Activated T-helper 17 cell treated with anti-CD3 and anti-CD28 coated beads, Interleukin-2, amount 50 U/mL, for 72 hours (primary cell): Measurements from ENCODE around the gene OTOA. TPM values are rescaled to one million over a fixed set of nuclear protein-coding genes. Genes with fewer than 3 reads are reported as not detected.
"Not testable (repeated sequence)": the region's sequence is repeated elsewhere in the genome, so short reads cannot be mapped to it uniquely, and the experiment has no call there.

Source experiments
- ATAC-seq: fragments of 150-1000 bp; cut with Tn5 transposase; replicated peaks from 2 replicates; pipeline ENCODE4 v1.10.0; 2021; ENCODE audit warnings: mild to moderate bottlenecking, moderate library complexity
- H3K27ac Mint-ChIP-seq: one replicate; pipeline ENCODE4 v1.8.0; 2022; ENCODE audit warnings: mixed read lengths
- H3K27me3 Mint-ChIP-seq: one replicate; pipeline ENCODE4 v1.8.0; 2022; ENCODE audit warnings: mixed read lengths
- H3K36me3 Mint-ChIP-seq: one replicate; pipeline ENCODE4 v1.8.0; 2022; ENCODE audit warnings: low read depth, mild to moderate bottlenecking, mixed read lengths
- H3K4me1 Mint-ChIP-seq: one replicate; pipeline ENCODE4 v1.8.0; 2022; ENCODE audit warnings: mixed read lengths
- H3K4me3 Mint-ChIP-seq: one replicate; pipeline ENCODE4 v1.8.0; 2022; ENCODE audit warnings: mild to moderate bottlenecking, mixed read lengths
- H3K9me3 Mint-ChIP-seq: one replicate; pipeline ENCODE4 v1.8.0; 2022; ENCODE audit warnings: mixed read lengths
- total RNA-seq, 2 donors: library from RNA; stranded (reverse); gene quantifications; one replicate each; pipeline ENCODE4 v1.2.3, GENCODE V29; 2022

Gene OTOA
- total RNA-seq, 2 donors from 2014 or later: 0.16 to 0.28 TPM

DNA sequence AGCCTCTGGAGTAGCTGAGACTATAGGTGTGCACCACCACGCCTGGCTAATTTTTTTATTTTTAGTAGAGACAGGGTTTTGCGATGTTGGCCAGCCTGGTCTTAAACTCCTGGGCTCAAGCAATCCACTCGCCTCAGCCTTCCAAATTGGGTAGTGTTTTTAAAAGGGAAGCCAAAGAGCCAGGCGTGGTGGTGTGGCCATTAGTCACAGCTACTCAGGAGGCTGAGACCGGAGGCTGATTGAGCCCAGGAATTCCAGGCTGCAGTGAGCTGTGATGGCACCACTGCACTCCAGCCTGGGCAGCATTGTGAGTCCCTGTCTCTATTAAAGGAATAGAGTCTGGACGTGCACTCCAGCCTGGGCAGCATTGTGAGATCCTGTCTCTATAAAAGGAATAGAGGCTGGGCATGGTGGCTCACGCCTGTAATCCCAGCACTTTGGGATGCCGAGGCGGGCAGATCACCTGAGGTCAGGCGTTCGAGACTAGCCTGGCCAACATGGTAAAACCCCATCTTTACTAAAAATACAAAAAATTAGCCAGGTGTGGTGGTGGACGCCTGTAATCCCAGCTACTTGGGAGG lies 13.9 kb upstream of the OTOA start:
- ATAC-seq, H3K4me3 Mint-ChIP-seq, H3K9me3 Mint-ChIP-seq, H3K27ac Mint-ChIP-seq, H3K27me3 Mint-ChIP-seq: not testable (repeated sequence)
- Mint-ChIP-seq H3K4me1 (peaks cover 20% of the 10 kb centered on the region), H3K36me3 (peaks cover 17% of the 10 kb centered on the region)

DNA sequence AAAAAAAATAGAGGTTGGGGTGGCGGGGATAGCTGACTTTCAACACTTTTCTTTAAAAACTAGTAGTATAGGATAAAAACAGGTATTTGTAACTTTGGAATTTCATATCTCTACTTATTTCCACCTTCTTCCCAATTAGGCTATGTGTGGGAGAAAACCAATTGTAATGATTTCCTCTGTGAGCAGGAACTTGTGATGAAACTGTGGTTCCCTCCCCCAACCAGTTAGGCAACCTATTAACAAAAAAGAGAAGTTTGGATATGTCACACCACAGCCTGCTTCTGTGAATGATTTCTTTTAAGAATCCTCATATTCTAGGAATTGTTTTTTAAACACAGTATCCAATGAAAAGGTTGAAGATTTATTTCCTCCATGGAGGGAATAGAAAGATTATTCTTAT lies 13.2 kb upstream of the OTOA start:
- no peak overlapping the region for H3K27ac Mint-ChIP-seq
- H3K27me3 Mint-ChIP-seq: no peaks in the 10 kb centered on the region
- H3K9me3 Mint-ChIP-seq: no peaks in the 10 kb centered on the region

DNA sequence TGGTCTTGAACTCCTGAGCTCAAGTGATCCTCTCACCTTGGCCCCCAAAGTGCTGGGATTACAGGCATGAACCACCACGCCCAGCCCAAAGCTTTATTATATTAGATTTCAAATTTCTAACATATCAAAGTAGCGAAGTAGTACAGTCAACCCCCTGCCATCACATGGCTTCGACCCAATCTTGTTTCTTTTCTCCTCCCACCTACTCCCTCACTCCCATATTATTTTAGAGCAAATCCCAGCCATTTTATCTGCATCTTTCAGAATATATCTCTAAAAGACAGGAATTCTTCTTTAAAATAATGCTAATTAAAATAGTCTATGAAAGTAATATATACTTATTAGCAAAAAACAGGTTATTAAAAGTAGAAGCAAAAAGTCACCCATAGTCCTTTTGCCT lies 12.3 kb upstream of the OTOA start:
- ATAC-seq: no peak
- Mint-ChIP-seq H3K27me3 (no peaks in the 10 kb centered on the region), H3K9me3 (no peaks in the 10 kb centered on the region), H3K27ac (no peak overlapping the region), H3K4me3 (no peak overlapping the region), H3K36me3 (peaks cover 33% of the 10 kb centered on the region), H3K4me1 (peaks cover 20% of the 10 kb centered on the region)

More for the DNA sequence above, 13.2 kb upstream of the OTOA start:
- Mint-ChIP-seq H3K4me3 (no peak overlapping the region), H3K36me3 (peaks cover 23% of the 10 kb centered on the region), H3K4me1 (peaks cover 20% of the 10 kb centered on the region)
- ATAC-seq: no peak

DNA sequence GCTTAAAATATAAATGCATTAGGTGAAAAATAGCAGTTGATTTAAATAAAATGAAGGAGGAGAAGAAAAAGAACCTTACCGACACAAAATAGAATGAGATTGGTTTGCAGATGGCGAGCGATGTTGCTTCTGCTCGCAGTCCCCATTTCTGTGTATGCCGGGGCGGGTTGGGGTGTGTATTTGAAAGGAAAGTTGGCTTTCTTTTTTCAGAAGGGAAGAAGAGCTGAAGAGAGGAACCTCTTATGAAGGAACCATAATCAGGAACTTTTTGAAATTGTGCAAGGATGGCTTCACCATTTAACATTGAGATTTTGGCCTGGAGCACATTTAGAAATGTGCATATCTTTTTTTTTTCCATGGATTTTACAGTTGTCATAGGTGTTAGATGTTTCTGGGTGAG lies 11.3 kb upstream of the OTOA start, which contains the start of gene IGSF6:
TSS of gene IGSF6 (minus strand) at position 156 of the 400 bp plus-strand sequence. CDS start at position 146, 10 bp downstream.
- H3K36me3 Mint-ChIP-seq: peaks cover 42% of the 10 kb centered on the region
- H3K27ac Mint-ChIP-seq: no peak within 1 kb of the TSS
- H3K4me3 Mint-ChIP-seq: no peak within 1 kb of the TSS
- no peak for ATAC-seq
- no peaks in the 10 kb centered on the region for H3K27me3 Mint-ChIP-seq
- peaks cover 21% of the 10 kb centered on the region for H3K4me1 Mint-ChIP-seq
- H3K9me3 Mint-ChIP-seq: no peaks in the 10 kb centered on the region

DNA sequence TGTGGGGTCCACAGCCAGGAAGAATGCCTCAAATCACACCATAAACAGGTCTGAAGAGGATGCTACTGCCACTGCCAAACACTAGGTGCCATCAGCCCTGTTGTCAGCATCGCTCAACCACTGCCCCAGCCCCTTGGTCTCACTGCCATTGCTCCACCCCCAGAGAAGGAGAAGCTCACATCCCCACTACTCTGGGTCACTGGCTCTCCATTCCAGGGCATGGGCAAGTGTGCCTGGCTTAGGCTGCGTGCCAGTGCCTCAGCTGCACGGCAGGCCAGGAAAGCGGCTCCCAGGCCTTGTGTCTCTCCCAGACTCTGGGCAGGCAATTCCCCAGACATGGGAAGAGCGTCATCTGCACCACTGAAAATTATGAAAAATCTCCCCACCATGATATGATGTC lies 10.2 kb upstream of the OTOA start:
- ATAC-seq: no peak
- no peak overlapping the region for H3K27ac Mint-ChIP-seq
- H3K27me3 Mint-ChIP-seq: no peaks in the 10 kb centered on the region
- no peak overlapping the region for H3K4me3 Mint-ChIP-seq
- peaks cover 12% of the 10 kb centered on the region for H3K4me1 Mint-ChIP-seq
- no peaks in the 10 kb centered on the region for H3K9me3 Mint-ChIP-seq
- H3K36me3 Mint-ChIP-seq: peaks cover 42% of the 10 kb centered on the region

DNA sequence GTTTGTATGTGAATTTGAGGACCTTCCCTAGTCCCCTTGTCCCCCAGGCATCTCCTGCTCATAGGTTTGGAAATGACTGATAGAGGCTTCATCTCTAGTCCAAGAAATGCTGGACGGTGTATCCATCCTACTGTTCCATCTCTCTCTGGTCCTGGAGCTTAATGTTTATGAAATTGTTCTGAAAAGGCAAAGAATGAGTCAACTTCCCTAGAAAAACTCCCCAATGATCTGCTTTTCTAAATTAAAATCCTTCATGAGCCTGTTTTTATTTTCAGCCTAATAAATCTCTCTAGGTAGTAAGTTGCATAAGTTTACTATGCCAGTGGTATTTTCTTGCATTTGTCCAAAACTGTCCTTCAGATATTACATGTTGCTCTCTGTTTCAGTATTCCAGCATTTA lies 9.3 kb upstream of the OTOA start:
- Mint-ChIP-seq H3K9me3 (no peaks in the 10 kb centered on the region), H3K27ac (peak overlapping the region; percentile 1), H3K36me3 (peaks cover 42% of the 10 kb centered on the region), H3K4me1 (peaks cover 12% of the 10 kb centered on the region), H3K4me3 (no peak overlapping the region), H3K27me3 (no peaks in the 10 kb centered on the region)
- no peak for ATAC-seq

DNA sequence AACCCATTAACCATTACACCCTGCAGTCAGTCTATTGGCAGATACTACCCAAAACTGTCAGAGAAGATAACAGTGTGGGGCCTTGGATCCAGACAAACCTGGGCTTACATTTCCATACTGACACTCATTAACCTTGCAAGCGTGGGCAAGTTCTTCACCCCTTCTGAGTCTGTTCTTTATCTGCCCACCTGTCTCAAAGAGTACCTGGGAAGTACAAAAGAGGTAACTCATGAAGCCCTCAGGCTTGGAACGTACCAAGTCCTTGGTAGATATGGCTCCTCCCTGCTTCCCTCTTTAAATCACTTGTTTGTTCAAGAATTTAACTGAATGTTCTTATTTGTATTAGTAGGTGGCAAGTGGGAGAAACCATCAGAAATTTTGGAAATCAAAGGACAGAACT lies 8.9 kb upstream of the OTOA start:
- Mint-ChIP-seq H3K4me3 (no peak overlapping the region), H3K27ac (peak overlapping the region; percentile 1), H3K36me3 (peaks cover 42% of the 10 kb centered on the region), H3K27me3 (no peaks in the 10 kb centered on the region), H3K9me3 (no peaks in the 10 kb centered on the region), H3K4me1 (peaks cover 12% of the 10 kb centered on the region)
- no peak for ATAC-seq

DNA sequence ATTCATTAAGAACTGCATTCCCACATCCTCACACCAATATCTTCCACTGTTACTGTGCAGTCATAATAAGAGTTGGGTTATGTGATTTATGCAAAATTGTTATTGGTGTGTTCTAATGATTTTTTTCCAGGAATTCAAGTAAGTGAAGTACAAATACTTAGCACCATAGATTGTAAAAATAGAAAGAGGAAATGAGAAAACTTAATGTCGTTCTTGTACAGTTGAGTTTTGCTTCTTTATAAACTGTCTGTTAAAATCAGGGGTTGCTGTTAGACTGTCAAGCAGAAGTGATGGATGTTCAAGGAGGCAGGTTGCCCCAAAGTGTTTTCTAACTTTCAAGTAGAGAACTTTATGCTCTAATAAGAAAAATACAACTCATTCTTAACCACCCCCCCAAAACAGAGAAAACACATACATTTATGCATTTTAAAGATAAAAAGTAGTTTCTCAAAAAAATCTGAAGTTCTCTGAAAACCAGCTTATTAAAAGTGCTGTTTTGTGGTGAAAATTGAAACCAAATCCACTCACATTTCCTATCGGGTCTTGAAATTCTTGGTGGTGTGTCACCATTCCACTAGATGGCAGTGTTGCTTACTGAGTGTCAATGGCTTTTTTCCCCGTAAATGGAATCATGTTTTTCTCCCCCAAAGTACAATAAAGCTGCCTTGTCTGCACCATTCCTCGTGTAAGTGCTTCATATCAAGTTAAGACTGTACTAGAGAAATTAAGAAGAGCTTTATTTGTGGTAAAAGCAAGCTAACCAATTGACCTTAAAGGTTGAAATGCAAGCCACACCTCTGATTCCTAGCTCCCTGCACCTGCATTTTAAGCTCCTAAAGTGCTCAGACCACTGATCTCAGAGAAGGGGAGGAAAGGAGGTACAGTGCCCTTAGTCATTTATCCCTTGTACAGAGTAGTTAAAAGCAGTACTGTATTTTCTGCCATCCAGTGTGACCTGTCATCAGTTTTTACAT lies 6.7 kb upstream of the OTOA start:
- Mint-ChIP-seq H3K4me1 (peaks cover 12% of the 10 kb centered on the region), H3K36me3 (peaks cover 42% of the 10 kb centered on the region), H3K4me3 (no peak overlapping the region)

DNA sequence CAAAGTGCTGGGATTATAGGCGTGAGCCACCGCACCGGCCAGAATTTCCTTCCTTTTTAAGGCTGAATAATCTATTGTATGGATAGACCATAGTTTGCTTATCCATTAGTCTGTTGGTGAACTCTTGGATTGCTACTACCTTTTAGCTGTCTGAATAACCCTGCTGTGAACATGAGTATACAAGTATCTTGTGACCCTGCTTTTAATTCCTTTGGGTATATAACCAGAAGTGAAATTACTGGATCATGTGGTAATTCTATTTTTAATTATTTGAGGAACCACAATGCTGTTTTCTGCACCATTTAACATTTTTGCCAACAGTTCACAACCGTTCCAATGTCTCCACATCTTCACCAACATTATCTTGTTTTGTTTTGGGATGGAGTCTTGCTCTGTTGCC lies 4.6 kb upstream of the OTOA start:
- no peak for ATAC-seq
- H3K36me3 Mint-ChIP-seq: peaks cover 33% of the 10 kb centered on the region
- peaks cover 12% of the 10 kb centered on the region for H3K4me1 Mint-ChIP-seq
- H3K9me3 Mint-ChIP-seq: no peaks in the 10 kb centered on the region
- no peak overlapping the region for H3K27ac Mint-ChIP-seq
- H3K4me3 Mint-ChIP-seq: no peak overlapping the region
- H3K27me3 Mint-ChIP-seq: no peaks in the 10 kb centered on the region

More for the DNA sequence above, 6.7 kb upstream of the OTOA start:
- ATAC-seq: no peak
- Mint-ChIP-seq H3K9me3 (no peaks in the 10 kb centered on the region), H3K27me3 (no peaks in the 10 kb centered on the region), H3K27ac (no peak overlapping the region)

DNA sequence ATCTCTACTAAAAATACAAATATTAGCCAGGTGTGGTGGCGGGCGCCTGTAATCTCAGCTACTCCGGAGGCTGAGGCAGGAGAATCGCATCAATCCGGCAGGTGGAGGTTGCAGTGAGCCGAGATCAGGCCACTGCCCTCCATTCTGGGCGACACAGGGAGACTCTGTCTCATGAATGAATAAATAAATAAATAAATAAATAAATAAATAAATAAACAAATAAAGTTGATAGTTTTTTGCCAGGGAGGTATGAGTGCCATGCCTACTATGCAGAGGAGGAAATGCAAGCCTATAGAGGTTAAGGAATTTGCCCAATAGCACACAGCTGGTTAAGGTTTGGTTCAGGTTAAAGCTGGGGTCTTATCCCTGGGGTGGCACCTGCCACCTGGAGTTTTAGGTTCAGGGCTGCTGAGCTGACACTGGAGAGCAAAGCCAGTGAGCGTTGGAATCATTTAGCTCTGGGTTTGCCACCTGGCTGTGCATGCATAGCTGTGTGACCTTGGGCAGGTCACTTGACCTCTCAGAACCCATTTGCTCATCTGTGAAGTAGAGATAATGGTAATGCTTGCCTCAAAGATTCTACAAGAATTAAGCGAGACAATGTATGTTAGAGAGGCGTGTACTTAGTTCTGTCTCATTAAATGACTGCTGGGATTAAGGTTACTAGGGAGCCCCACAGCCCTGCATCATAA lies 1.2 kb downstream of the OTOA start:
- Mint-ChIP-seq H3K27me3 (peaks cover 5% of the 10 kb centered on the region), H3K27ac (no peak overlapping the region), H3K4me1 (no peaks in the 10 kb centered on the region), H3K9me3 (no peaks in the 10 kb centered on the region), H3K36me3 (no peaks in the 10 kb centered on the region), H3K4me3 (no peak overlapping the region)
- ATAC-seq: no peak

DNA sequence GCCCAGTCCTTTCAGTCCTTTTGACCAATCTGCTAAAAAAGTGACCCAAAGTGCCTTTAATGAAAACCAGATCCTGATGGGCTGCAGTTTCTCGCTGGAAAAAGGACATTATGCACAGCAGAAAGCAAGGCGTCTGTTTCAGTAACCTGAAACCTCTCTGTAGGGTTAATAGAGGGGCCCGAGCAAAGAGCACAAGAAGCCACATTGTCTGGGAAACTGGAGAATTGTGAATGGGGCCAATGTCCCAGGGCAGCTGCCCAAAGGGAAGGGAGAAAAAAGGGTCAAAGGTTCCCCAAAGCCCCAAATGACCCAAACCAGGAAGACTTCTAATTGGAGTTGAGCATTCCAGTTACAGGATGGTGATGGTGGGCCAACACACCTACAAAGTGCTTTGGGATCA lies 3.0 kb downstream of the OTOA start:
- Mint-ChIP-seq H3K9me3 (no peaks in the 10 kb centered on the region), H3K27me3 (peaks cover 5% of the 10 kb centered on the region), H3K36me3 (no peaks in the 10 kb centered on the region), H3K27ac (no peak overlapping the region), H3K4me3 (no peak overlapping the region), H3K4me1 (no peaks in the 10 kb centered on the region)
- ATAC-seq: no peak

DNA sequence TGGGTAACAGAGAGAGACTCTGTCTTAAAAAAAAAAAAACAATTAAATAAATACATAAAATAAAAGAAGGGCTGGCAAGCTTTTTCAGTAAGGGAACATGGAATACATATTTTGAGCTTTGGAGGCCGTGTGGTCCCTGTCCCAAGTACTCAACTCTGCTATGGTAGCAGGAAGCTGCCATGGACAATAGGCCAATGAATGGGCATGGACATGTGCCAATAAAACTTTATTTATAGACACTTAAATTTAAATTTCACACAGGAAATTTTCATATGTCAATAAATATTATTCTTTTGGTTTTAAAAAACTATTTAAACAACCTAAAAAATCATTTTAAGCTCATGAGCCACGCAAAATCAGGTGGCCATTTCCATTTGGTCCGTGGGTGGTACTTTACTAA lies 3.8 kb downstream of the OTOA start:
- Mint-ChIP-seq H3K27ac (no peak overlapping the region), H3K9me3 (no peaks in the 10 kb centered on the region), H3K4me1 (no peaks in the 10 kb centered on the region), H3K4me3 (no peak overlapping the region), H3K36me3 (no peaks in the 10 kb centered on the region), H3K27me3 (peaks cover 5% of the 10 kb centered on the region)
- ATAC-seq: no peak

DNA sequence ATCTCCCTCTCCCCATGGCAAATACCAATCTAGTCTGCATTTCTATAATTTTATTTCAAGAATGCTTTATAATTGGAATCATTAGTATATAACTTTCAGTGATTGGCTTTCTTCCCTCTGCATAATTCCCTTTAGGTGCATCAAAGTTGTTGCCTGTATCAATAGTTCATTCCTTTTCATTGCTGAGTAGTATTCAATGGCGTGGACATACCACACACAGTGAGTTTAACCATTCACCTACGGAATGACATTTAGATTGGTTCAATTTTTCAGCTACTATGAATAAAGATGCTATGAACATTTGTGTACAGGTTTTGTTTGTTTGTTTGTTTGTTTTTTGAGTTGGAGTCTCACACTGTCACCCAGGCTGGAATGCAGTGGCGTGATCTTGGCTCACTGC lies 9.7 kb downstream of the OTOA start:
- Mint-ChIP-seq H3K9me3 (no peaks in the 10 kb centered on the region), H3K4me1 (no peaks in the 10 kb centered on the region), H3K27me3 (no peaks in the 10 kb centered on the region), H3K4me3 (no peak overlapping the region), H3K36me3 (no peaks in the 10 kb centered on the region), H3K27ac (no peak overlapping the region)
- no peak for ATAC-seq

DNA sequence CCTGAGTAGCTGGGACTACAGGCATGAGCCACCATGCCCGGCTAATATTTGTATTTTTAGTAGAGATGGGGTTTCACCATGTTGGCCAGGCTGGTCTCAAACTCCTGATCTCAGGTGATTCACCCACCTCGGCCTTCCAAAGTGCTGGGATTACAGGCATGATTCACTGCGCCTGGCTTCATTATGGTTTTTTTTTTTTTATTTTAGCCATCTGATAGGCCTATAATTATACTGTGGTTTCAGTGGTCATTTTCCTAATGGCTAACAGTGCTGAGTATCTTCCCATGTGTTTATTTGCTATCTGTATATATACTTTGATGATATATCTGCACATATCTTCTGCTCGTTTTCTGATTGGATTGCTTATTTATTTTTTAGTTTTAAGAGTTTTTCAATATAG lies 10.7 kb downstream of the OTOA start:
- H3K36me3 Mint-ChIP-seq, ATAC-seq, H3K4me1 Mint-ChIP-seq, H3K27ac Mint-ChIP-seq, H3K4me3 Mint-ChIP-seq, H3K27me3 Mint-ChIP-seq, H3K9me3 Mint-ChIP-seq: not testable (repeated sequence)

DNA sequence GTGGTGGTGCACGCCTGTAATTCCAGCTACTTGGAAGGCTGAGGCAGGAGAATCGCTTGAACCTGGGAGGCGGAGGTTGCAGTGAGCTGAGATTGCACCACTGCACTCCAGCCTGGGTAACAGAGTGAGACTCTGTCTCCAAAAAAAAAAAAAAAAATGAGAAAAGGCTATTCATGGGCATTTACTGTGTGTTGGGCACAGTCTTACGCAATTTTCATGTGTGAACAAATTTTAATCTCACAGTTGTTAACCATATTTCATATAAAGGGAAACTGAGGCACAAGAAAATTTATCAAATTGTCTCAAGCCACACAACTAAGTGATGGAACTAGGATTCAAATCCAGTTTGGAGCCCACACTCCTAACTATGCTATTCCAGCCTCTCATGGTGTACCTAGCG lies 16.9 kb downstream of the OTOA start:
- not testable (repeated sequence) for H3K4me3 Mint-ChIP-seq, H3K9me3 Mint-ChIP-seq, H3K4me1 Mint-ChIP-seq, H3K27me3 Mint-ChIP-seq, ATAC-seq, H3K36me3 Mint-ChIP-seq, H3K27ac Mint-ChIP-seq
